NCI-H526 (cell line): ENCODE data around the gene STAP2.
"Not testable (repeated sequence)": the region's sequence is repeated elsewhere in the genome, so short reads cannot be mapped to it uniquely, and the experiment has no call there.

Experiments used
- DNase-seq, 2 experiments: peaks; one replicate each; lab custom pipeline; 2025; lab: John Stamatoyannopoulos, UW

Gene STAP2

GRCh38 chr19:4298810-4299550 lies 39.6 kb downstream of the STAP2 start:
- no peak for DNase-seq

- no peak for DNase-seq
These were observed 40.5 kb downstream of the STAP2 start for GRCh38 chr19:4297901-4298809.

- peak; percentile 5 to 23 for DNase-seq
These were observed 42.5 kb downstream of the STAP2 start for GRCh38 chr19:4295972-4296771.

GRCh38 chr19:4294389-4294788 lies 44.2 kb downstream of the STAP2 start:
- DNase-seq: peak in 1 of 2 experiments; percentile 17

GRCh38 chr19:4292515-4292914 lies 46.1 kb downstream of the STAP2 start:
- no peak for DNase-seq

GRCh38 chr19:4291184-4291732 lies 47.4 kb downstream of the STAP2 start:
- DNase-seq: no peak

- DNase-seq: no peak
These were observed 50.4 kb downstream of the STAP2 start for GRCh38 chr19:4288091-4288777.

- DNase-seq: not testable (repeated sequence)
These were observed 52.5 kb downstream of the STAP2 start for GRCh38 chr19:4286141-4286540.

- DNase-seq: no peak
These were observed 53.7 kb downstream of the STAP2 start for GRCh38 chr19:4284974-4285373.

GRCh38 chr19:4284176-4284958 lies 54.3 kb downstream of the STAP2 start:
- DNase-seq: peak; percentile 34 to 76

GRCh38 chr19:4279530-4280422 lies 58.9 kb downstream of the STAP2 start:
- DNase-seq: no peak

- no peak for DNase-seq
These were observed 59.4 kb downstream of the STAP2 start for GRCh38 chr19:4279267-4279529.

- no peak for DNase-seq
These were observed 60.0 kb downstream of the STAP2 start, which contains the start of gene SHD for GRCh38 chr19:4278419-4279266. TSS of gene SHD (plus strand) at chr19:4279266. CDS start at chr19:4280064, 798 bp downstream.

- DNase-seq: no peak
These were observed 60.6 kb downstream of the STAP2 start for GRCh38 chr19:4278010-4278409.

GRCh38 chr19:4277191-4277696 lies 61.4 kb downstream of the STAP2 start:
- DNase-seq: no peak

GRCh38 chr19:4274321-4274686 lies 64.3 kb downstream of the STAP2 start:
- DNase-seq: not testable (repeated sequence)
